ENCODE measurements around the gene RNH1. TPM values are rescaled to one million over a fixed set of nuclear protein-coding genes. Genes with fewer than 3 reads are reported as not detected.

RNH1 gene
- total and polyA plus RNA-seq, 10 of the 15 experiments (the other 5 are each of a cell fraction or from before 2014, with no cell fraction given): 2.3 to 162 (median 72.1) TPM

DNA sequence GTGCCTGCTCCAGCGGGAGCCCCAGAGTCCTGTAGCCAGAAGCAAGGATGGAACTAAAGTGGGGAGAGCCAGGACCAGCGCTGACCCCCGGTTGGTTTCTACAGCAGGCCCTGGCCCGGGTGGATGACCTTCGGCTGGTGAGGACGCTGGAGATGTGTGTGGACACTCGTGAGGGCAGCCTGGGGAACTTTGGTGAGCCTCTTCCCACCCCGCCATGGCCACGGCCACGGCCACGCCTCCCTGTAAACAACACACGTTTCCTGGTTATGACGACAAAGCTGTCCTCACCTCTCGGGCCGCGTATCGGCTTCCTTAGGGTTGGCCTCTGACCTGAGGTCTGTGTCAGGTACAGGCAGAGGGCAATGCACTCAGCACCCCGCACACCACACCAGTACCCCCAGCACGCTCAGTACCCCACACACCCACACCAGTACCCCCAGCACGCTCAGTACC is 34.4 kb upstream of the RNH1 start:
- Histone ChIP-seq H3K4me1 (ENCODE audit: control insufficient read depth, insufficient read depth, low read length) (peaks cover 20% of the 10 kb centered on the region), H4K20me1 (ENCODE audit: control insufficient read depth, insufficient read depth) (peaks cover 4% of the 10 kb centered on the region; the same call in 1 of the 2 replicates), H3K9ac (ENCODE audit: control insufficient read depth, insufficient read depth, low read length) (no peak overlapping the region), H3K36me3 (ENCODE audit: control insufficient read depth in 2 of 2, insufficient read depth in 2 of 2, low read length in 1 of 2) (no peaks in the 10 kb centered on the region), H3K27me3 (replicated peaks in 1 of 2; ENCODE audit: control insufficient read depth in 2 of 2, insufficient read depth in 2 of 2, low read length in 1 of 2) (no peaks in the 10 kb centered on the region), H3K79me2 (ENCODE audit: control insufficient read depth, insufficient read depth, low read length) (no peaks in the 10 kb centered on the region), H3K4me3 (no peak overlapping the region), H3K27ac (ENCODE audit: control insufficient read depth, insufficient read depth) (no peak overlapping the region), H2AFZ (ENCODE audit: control insufficient read depth, low read depth, low read length) (no peak overlapping the region), H3K4me2 (ENCODE audit: control insufficient read depth, insufficient read depth) (no peak overlapping the region), H3K9me3 (replicated peaks; ENCODE audit: control insufficient read depth, insufficient read depth, low read length) (no peaks in the 10 kb centered on the region)
- TF ChIP-seq EED (IDR thresholded peaks at IDR 0.05; ENCODE audit: low read depth) (no peak), PML (IDR thresholded peaks at IDR 0.05; ENCODE audit: low read length) (no peak), HDAC2 (IDR thresholded peaks at IDR 0.05) (no peak), CHD4 (IDR thresholded peaks at IDR 0.05) (no peak), CBX5 (IDR thresholded peaks at IDR 0.05; ENCODE audit: low read depth) (no peak), FOXK2 (IDR thresholded peaks at IDR 0.05) (no peak), HCFC1 (IDR thresholded peaks at IDR 0.05; ENCODE audit: low read length) (no peak), MEF2A (IDR thresholded peaks at IDR 0.05; ENCODE audit: insufficient read depth, low read depth, low read length) (no peak), MTA2 (IDR thresholded peaks at IDR 0.05; ENCODE audit: low read depth) (no peak), RFX5 (IDR thresholded peaks at IDR 0.05; ENCODE audit: low read depth, low read length) (no peak)
- TF ChIP-seq, protein P1, sequence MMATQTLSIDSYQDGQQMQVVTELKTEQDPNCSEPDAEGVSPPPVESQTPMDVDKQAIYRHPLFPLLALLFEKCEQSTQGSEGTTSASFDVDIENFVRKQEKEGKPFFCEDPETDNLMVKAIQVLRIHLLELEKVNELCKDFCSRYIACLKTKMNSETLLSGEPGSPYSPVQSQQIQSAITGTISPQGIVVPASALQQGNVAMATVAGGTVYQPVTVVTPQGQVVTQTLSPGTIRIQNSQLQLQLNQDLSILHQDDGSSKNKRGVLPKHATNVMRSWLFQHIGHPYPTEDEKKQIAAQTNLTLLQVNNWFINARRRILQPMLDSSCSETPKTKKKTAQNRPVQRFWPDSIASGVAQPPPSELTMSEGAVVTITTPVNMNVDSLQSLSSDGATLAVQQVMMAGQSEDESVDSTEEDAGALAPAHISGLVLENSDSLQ (IDR thresholded peaks at IDR 0.05): no peak
- TF ChIP-seq, protein P2, sequence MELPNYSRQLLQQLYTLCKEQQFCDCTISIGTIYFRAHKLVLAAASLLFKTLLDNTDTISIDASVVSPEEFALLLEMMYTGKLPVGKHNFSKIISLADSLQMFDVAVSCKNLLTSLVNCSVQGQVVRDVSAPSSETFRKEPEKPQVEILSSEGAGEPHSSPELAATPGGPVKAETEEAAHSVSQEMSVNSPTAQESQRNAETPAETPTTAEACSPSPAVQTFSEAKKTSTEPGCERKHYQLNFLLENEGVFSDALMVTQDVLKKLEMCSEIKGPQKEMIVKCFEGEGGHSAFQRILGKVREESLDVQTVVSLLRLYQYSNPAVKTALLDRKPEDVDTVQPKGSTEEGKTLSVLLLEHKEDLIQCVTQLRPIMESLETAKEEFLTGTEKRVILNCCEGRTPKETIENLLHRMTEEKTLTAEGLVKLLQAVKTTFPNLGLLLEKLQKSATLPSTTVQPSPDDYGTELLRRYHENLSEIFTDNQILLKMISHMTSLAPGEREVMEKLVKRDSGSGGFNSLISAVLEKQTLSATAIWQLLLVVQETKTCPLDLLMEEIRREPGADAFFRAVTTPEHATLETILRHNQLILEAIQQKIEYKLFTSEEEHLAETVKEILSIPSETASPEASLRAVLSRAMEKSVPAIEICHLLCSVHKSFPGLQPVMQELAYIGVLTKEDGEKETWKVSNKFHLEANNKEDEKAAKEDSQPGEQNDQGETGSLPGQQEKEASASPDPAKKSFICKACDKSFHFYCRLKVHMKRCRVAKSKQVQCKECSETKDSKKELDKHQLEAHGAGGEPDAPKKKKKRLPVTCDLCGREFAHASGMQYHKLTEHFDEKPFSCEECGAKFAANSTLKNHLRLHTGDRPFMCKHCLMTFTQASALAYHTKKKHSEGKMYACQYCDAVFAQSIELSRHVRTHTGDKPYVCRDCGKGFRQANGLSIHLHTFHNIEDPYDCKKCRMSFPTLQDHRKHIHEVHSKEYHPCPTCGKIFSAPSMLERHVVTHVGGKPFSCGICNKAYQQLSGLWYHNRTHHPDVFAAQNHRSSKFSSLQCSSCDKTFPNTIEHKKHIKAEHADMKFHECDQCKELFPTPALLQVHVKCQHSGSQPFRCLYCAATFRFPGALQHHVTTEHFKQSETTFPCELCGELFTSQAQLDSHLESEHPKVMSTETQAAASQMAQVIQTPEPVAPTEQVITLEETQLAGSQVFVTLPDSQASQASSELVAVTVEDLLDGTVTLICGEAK (IDR thresholded peaks at IDR 0.05; ENCODE audit: borderline replicate concordance): no peak
- in situ Hi-C loops (cut with MboI): no loop called here
- WGBS (ENCODE audit: insufficient coverage, insufficient replicate concordance, low lambda C conversion rate, missing lambda C conversion rate): 92% methylated on average over 15 of the region's 20 CpGs
- ATAC-seq (no peak), DNase-seq (ENCODE audit: low read depth, low spot score) (no peak), FAIRE-seq (no peak)
- BruUV-seq (replicated peaks): no TSS peak
- RAD21 ChIA-PET (ENCODE audit: unreplicated experiment): no interaction called here
- CTCF ChIA-PET: interaction anchor here (0.7 kb wide), 1 partner anchor 134 kb away, joined by 3 read pairs; no protein-coding TSS in a partner anchor
- intact Hi-C loops (cut with micrococcal nuclease; ENCODE audit: unreplicated experiment): no loop called here
- POLR2A ChIA-PET: no interaction called here
- SMC1A ChIA-PET (ENCODE audit: uncharacterized antibody, unreplicated experiment): no interaction called here
